CD4-positive, alpha-beta memory T cell (primary cell): ENCODE results near the gene HBS1L. TPM values are rescaled to one million over a fixed set of nuclear protein-coding genes. Genes with fewer than 3 reads are reported as not detected.

ENCODE experiments used
- CTCF ChIA-PET: fragments of 350-600 bp; sonication (Branson Sonifier 250); formaldehyde crosslinking; loops from one replicate; lab custom pipeline; 2021; ENCODE audit warnings: inconsistent platforms; ENCODE audit not compliant: partially characterized antibody; lab: Charles Lee
- POLR2A ChIA-PET: fragments of 350-600 bp; sonication (Branson Sonifier 250); formaldehyde crosslinking; loops from one replicate; lab custom pipeline; 2021; ENCODE audit not compliant: partially characterized antibody; lab: Charles Lee
- DNase-seq, 5 donors: peaks; one replicate each; pipeline versions ENCODE4 v3.0.0 to v3.0.0-alpha.2; 2020 to 2022; ENCODE audit warnings: mixed read lengths in 1 of 5
- H3K27ac ChIP-seq: one replicate; pipeline ENCODE4 v1.7.0; 2013; ENCODE audit warnings: low read depth, low read length
- H3K27me3 ChIP-seq: 2 replicates; pipeline ENCODE4 v1.7.0; 2013; ENCODE audit warnings: mild to moderate bottlenecking, low read length, moderate library complexity; ENCODE audit not compliant: insufficient read depth
- H3K36me3 ChIP-seq: 2 replicates; pipeline ENCODE4 v1.7.0; 2013; ENCODE audit warnings: mild to moderate bottlenecking, low read length, moderate library complexity; ENCODE audit not compliant: insufficient read depth
- H3K4me1 ChIP-seq: 2 replicates; pipeline ENCODE4 v1.7.0; 2013; ENCODE audit warnings: mild to moderate bottlenecking, low read length, moderate library complexity; ENCODE audit not compliant: insufficient read depth
- H3K4me3 ChIP-seq, 2 donors: one replicate each; pipeline ENCODE4 v1.7.0; 2013; ENCODE audit warnings: low read length in 2 of 2, mild to moderate bottlenecking in 1 of 2
- H3K9me3 ChIP-seq, 2 donors: one replicate each; pipeline ENCODE4 v1.7.0; 2013; ENCODE audit warnings: low read length in 2 of 2, control low read depth in 1 of 2; ENCODE audit not compliant: control insufficient read depth in 1 of 2
- H3K27ac Mint-ChIP-seq, 7 donors: one replicate each; pipeline ENCODE4 v1.8.0; 2020 to 2021; ENCODE audit warnings: mixed read lengths in 7 of 7, mild to moderate bottlenecking in 6 of 7, inconsistent platforms in 3 of 7, moderate library complexity in 3 of 7
- H3K27me3 Mint-ChIP-seq, 2 donors: one replicate each; pipeline ENCODE4 v1.8.0; 2020 to 2021; ENCODE audit warnings: mixed read lengths in 2 of 2
- H3K36me3 Mint-ChIP-seq, 2 donors: one replicate each; pipeline ENCODE4 v1.8.0; 2020 to 2021; ENCODE audit warnings: mixed read lengths in 2 of 2, inconsistent platforms in 1 of 2, mild to moderate bottlenecking in 1 of 2
- H3K4me1 Mint-ChIP-seq, 4 donors: one replicate each; pipeline ENCODE4 v1.8.0; 2020 to 2021; ENCODE audit warnings: mixed read lengths in 4 of 4, mild to moderate bottlenecking in 1 of 4
- H3K4me3 Mint-ChIP-seq, 8 donors: one replicate each; pipeline ENCODE4 v1.8.0; 2020 to 2021; ENCODE audit warnings: mixed read lengths in 8 of 8, mild to moderate bottlenecking in 7 of 8, moderate library complexity in 6 of 8, inconsistent platforms in 3 of 8
- H3K9me3 Mint-ChIP-seq, 8 donors: one replicate each; pipeline ENCODE4 v1.8.0; 2020 to 2021; ENCODE audit warnings: mixed read lengths in 8 of 8, mild to moderate bottlenecking in 5 of 8, inconsistent platforms in 3 of 8, moderate library complexity in 1 of 8
- intact Hi-C: fragments of 100-400 bp; cut with micrococcal nuclease; formaldehyde crosslinking; loops from one replicate; pipeline ENCODE4 v1.15.1; 2023
- polyA plus RNA-seq, 2 donors: library from polyadenylated mRNA; unstranded; fragments of 300-500 nt; fragmentation: Illumina TruSeq; gene quantifications; one replicate each; pipeline ENCODE4 v1.2.3, GENCODE V29; 2021
- total RNA-seq, 2 experiments: library from RNA; stranded (reverse); gene quantifications; one replicate each; pipeline ENCODE4 v1.2.3, GENCODE V29; 2021

HBS1L gene
- total and polyA plus RNA-seq, 4 experiments from 2014 or later = 49.0 to 69.9 (median 61.7) TPM

DNA sequence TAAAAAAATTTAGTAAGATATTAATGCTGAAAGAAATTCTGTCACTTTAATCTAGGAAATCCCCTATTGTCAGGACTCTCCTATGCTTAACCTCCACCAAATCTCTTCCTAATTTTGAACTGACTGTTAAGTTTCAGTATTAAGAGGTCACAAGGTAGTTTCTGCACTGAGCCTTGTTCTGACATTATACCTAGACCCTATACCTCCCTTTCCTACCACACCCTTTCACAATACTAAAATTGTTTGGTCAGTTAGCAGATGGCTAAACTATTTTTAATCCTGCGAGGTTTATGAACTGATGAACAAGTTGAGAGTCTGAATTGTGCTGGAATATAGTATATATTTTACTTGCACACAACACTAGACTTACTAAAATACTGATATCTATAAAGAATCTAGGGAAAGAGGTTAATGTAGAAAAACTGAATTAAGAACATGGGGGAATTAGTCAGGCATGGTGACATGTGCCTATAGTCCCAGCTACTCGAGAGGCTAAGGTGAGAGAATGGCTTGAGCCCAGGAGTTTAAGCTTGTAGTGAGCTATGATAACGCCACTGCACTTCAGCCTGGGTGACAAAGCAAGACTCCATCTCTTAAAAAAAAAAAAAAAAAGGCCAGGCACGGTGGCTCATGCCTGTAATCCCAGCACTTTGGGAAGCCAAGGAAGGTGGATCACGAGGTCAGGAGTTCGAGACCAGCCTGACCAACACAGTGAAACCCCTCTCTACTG lies 51.5 kb downstream of the HBS1L start:
- H3K4me1 Mint-ChIP-seq = peaks cover 8 to 13% (median 11%) of the 10 kb centered on the region in 4 donors
- Histone ChIP-seq H3K4me3 (no peak overlapping the region), H3K9me3 (no peaks in the 10 kb centered on the region), H3K27ac (no peak overlapping the region), H3K27me3 (no peaks in the 10 kb centered on the region), H3K4me1 (peaks cover 4% of the 10 kb centered on the region), H3K36me3 (no peaks in the 10 kb centered on the region)
- no peak overlapping the region for H3K27ac Mint-ChIP-seq
- H3K9me3 Mint-ChIP-seq = no peaks in the 10 kb centered on the region
- ChIA-PET CTCF (interaction anchor here (0.5 to 1.8 kb wide), 9 partner anchors 8 to 210 kb away, joined by 3 to 7 read pairs (median 3); partner anchors contain the start of gene HBS1L), POLR2A (no interaction called here)
- no peaks in the 10 kb centered on the region for H3K27me3 Mint-ChIP-seq
- DNase-seq = no peak
- H3K36me3 Mint-ChIP-seq = peaks cover 11 to 17% of the 10 kb centered on the region in 2 donors
- intact Hi-C loops = loop anchor here (2.0 kb wide), 1 partner anchor 180 kb away; no protein-coding TSS in a partner anchor
- H3K4me3 Mint-ChIP-seq = no peak overlapping the region

GRCh38 chr6:135002229-135002844 lies 52.3 kb downstream of the HBS1L start:
- DNase-seq = peak in 3 of 5 donors; percentile 19 to 27 (median 20)

GRCh38 chr6:134999107-134999506 lies 55.5 kb downstream of the HBS1L start:
- ChIA-PET POLR2A (no interaction called here), CTCF (interaction anchor here (0.6 to 1.0 kb wide), 3 partner anchors 10 to 452 kb away, joined by 3 read pairs; no protein-coding TSS in a partner anchor)
- peaks cover 0 to 11% (median 6%) of the 10 kb centered on the region in 4 donors for H3K4me1 Mint-ChIP-seq
- Histone ChIP-seq H3K27ac (no peak overlapping the region), H3K36me3 (peaks cover 4% of the 10 kb centered on the region), H3K27me3 (no peaks in the 10 kb centered on the region), H3K4me3 (no peak overlapping the region), H3K4me1 (peaks cover 4% of the 10 kb centered on the region), H3K9me3 (no peaks in the 10 kb centered on the region)
- H3K9me3 Mint-ChIP-seq = no peaks in the 10 kb centered on the region
- intact Hi-C loops = no loop called here
- no peak for DNase-seq
- no peak overlapping the region for H3K27ac Mint-ChIP-seq
- no peak overlapping the region for H3K4me3 Mint-ChIP-seq
- H3K36me3 Mint-ChIP-seq = peaks cover 35 to 48% of the 10 kb centered on the region in 2 donors
- H3K27me3 Mint-ChIP-seq = no peaks in the 10 kb centered on the region

More at GRCh38 chr6:135002229-135002844, 52.3 kb downstream of the HBS1L start:
- Histone ChIP-seq H3K9me3 (no peaks in the 10 kb centered on the region), H3K27ac (no peak overlapping the region), H3K4me1 (peaks cover 4% of the 10 kb centered on the region), H3K4me3 (no peak overlapping the region), H3K27me3 (no peaks in the 10 kb centered on the region), H3K36me3 (no peaks in the 10 kb centered on the region)
- H3K27ac Mint-ChIP-seq = no peak overlapping the region
- intact Hi-C loops = loop anchor here (2.0 kb wide), 1 partner anchor 180 kb away; no protein-coding TSS in a partner anchor
- H3K27me3 Mint-ChIP-seq = no peaks in the 10 kb centered on the region
- CTCF ChIA-PET = interaction anchor here (0.5 to 1.0 kb wide), 3 partner anchors 11 to 60 kb away, joined by 3 read pairs; no protein-coding TSS in a partner anchor
- H3K9me3 Mint-ChIP-seq = no peaks in the 10 kb centered on the region
- H3K4me3 Mint-ChIP-seq = no peak overlapping the region
- H3K4me1 Mint-ChIP-seq = peaks cover under 1 to 11% (median 6%) of the 10 kb centered on the region in 4 donors
- POLR2A ChIA-PET = no interaction called here
- peaks cover 15 to 24% of the 10 kb centered on the region in 2 donors for H3K36me3 Mint-ChIP-seq

- Mint-ChIP-seq H3K4me3 (no peak overlapping the region), H3K9me3 (no peaks in the 10 kb centered on the region), H3K36me3 (peaks cover 43 to 53% of the 10 kb centered on the region in 2 donors), H3K27ac (peak overlapping the region in 2 of 7 donors; percentile 22 to 37), H3K4me1 (peaks cover 0 to 7% (median 3%) of the 10 kb centered on the region in 4 donors), H3K27me3 (no peaks in the 10 kb centered on the region)
- H3K36me3 ChIP-seq = peaks cover 4% of the 10 kb centered on the region
- no peak overlapping the region for H3K4me3 ChIP-seq
- H3K27ac ChIP-seq = no peak overlapping the region
- H3K27me3 ChIP-seq = no peaks in the 10 kb centered on the region
- H3K4me1 ChIP-seq = peaks cover 2% of the 10 kb centered on the region
- intact Hi-C loops = no loop called here
- POLR2A ChIA-PET = no interaction called here
- H3K9me3 ChIP-seq = no peaks in the 10 kb centered on the region
- DNase-seq = no peak
- CTCF ChIA-PET = interaction anchor here (0.7 to 1.1 kb wide), 2 partner anchors 15 to 593 kb away, joined by 3 read pairs; no protein-coding TSS in a partner anchor
Measured at GRCh38 chr6:134997133-134997995, 57.3 kb downstream of the HBS1L start.

DNA sequence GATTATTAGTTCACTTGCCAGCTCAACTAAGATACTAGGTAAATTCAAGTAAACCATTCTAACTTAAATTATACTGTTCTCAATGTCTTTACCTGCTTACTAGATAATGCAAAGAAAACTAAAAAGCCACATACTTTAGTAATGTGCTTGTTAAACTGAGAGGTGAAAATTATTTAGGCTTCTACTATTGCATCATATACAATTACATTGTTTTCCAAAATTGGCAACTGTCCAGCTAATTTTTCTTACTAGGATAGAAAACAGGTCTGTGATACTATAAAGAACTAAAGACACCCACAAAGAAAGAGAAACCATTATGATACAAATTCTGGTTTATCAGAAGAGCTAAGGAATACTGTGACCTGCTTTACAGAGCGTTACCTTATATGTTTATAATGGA lies 59.1 kb downstream of the HBS1L start:
- H3K4me1 Mint-ChIP-seq = peaks cover 0 to 6% (median 2%) of the 10 kb centered on the region in 4 donors
- Histone ChIP-seq H3K36me3 (peaks cover 8% of the 10 kb centered on the region), H3K27ac (no peak overlapping the region), H3K9me3 (no peaks in the 10 kb centered on the region), H3K27me3 (no peaks in the 10 kb centered on the region), H3K4me3 (no peak overlapping the region), H3K4me1 (no peaks in the 10 kb centered on the region)
- no peak overlapping the region for H3K27ac Mint-ChIP-seq
- no peak for DNase-seq
- no peaks in the 10 kb centered on the region for H3K27me3 Mint-ChIP-seq
- no peak overlapping the region for H3K4me3 Mint-ChIP-seq
- peaks cover 41 to 51% of the 10 kb centered on the region in 2 donors for H3K36me3 Mint-ChIP-seq
- H3K9me3 Mint-ChIP-seq = no peaks in the 10 kb centered on the region
- POLR2A ChIA-PET = no interaction called here
- CTCF ChIA-PET = interaction anchor here (1.0 to 1.2 kb wide), 3 partner anchors 8 to 188 kb away, joined by 3 to 4 read pairs (median 3); no protein-coding TSS in a partner anchor
- intact Hi-C loops = no loop called here

GRCh38 chr6:134994431-134994830 lies 60.2 kb downstream of the HBS1L start:
- no peaks in the 10 kb centered on the region for H3K27me3 Mint-ChIP-seq
- peak overlapping the region in 1 of 7 donors; percentile 25 for H3K27ac Mint-ChIP-seq
- H3K36me3 Mint-ChIP-seq = peaks cover 46 to 57% of the 10 kb centered on the region in 2 donors

More at GRCh38 chr6:134994431-134994830, 60.2 kb downstream of the HBS1L start:
- Mint-ChIP-seq H3K4me1 (peaks cover 0 to 6% (median 2%) of the 10 kb centered on the region in 4 donors), H3K9me3 (no peaks in the 10 kb centered on the region), H3K4me3 (no peak overlapping the region)
- intact Hi-C loops = no loop called here
- H3K36me3 ChIP-seq = peaks cover 8% of the 10 kb centered on the region
- H3K27ac ChIP-seq = no peak overlapping the region
- DNase-seq = no peak
- ChIA-PET CTCF (interaction anchor here (1.2 to 2.1 kb wide), 3 partner anchors 10 to 189 kb away, joined by 4 to 7 read pairs (median 5); no protein-coding TSS in a partner anchor), POLR2A (no interaction called here)
- H3K4me3 ChIP-seq = no peak overlapping the region
- H3K9me3 ChIP-seq = no peaks in the 10 kb centered on the region
- no peaks in the 10 kb centered on the region for H3K27me3 ChIP-seq
- H3K4me1 ChIP-seq = no peaks in the 10 kb centered on the region
